DOHH2 (cell line): Measurements from ENCODE around the gene ZNF155.

ENCODE experiments used
- H3F3A ChIP-seq: fragments of 200-600 bp; sonication (generic), shearing (Covaris generic); 2 replicates; pipeline ENCODE4 v1.6.0; 2016; ENCODE audit warnings: antibody characterized with exemption, mild to moderate bottlenecking; ENCODE audit not compliant: control insufficient read depth, insufficient read depth
- H3K27ac ChIP-seq: fragments of 200-600 bp; sonication (generic); 2 replicates; pipeline ENCODE4 v1.5.1; 2014; ENCODE audit warnings: low read depth, mild to moderate bottlenecking, low read length, moderate library complexity
- H3K27me3 ChIP-seq: fragments of 200-600 bp; sonication (generic); 2 replicates; pipeline ENCODE4 v1.6.1; 2014; ENCODE audit warnings: mild to moderate bottlenecking, low read length, mixed read lengths; ENCODE audit not compliant: control insufficient read depth
- H3K36me3 ChIP-seq: fragments of 200-600 bp; sonication (generic); 2 replicates; pipeline ENCODE4 v1.6.1; 2014; ENCODE audit warnings: mild to moderate bottlenecking, low read length, moderate library complexity, mixed read lengths; ENCODE audit not compliant: control insufficient read depth
- H3K4me1 ChIP-seq: fragments of 200-600 bp; sonication (generic); 2 replicates; pipeline ENCODE4 v1.6.1; 2014; ENCODE audit warnings: mild to moderate bottlenecking, low read length, mixed read lengths; ENCODE audit not compliant: control insufficient read depth
- H3K4me2 ChIP-seq: fragments of 200-600 bp; sonication (generic); 2 replicates; pipeline ENCODE4 v1.6.0; 2014; ENCODE audit warnings: mild to moderate bottlenecking, low read length, moderate library complexity
- H3K4me3 ChIP-seq: fragments of 200-600 bp; sonication (generic); 2 replicates; pipeline ENCODE4 v1.5.1; 2014; ENCODE audit warnings: mild to moderate bottlenecking, low read length, mixed read lengths
- H3K79me2 ChIP-seq: fragments of 200-600 bp; sonication (generic); 2 replicates; pipeline ENCODE4 v1.6.1; 2014; ENCODE audit warnings: mild to moderate bottlenecking, low read length, mixed read lengths; ENCODE audit not compliant: control insufficient read depth
- H3K9me2 ChIP-seq: fragments of 200-600 bp; sonication (generic); replicated peaks from 2 replicates; pipeline ENCODE4 v1.6.1; 2014; ENCODE audit warnings: mild to moderate bottlenecking, low read length, mixed read lengths; ENCODE audit not compliant: control insufficient read depth
- H3K9me3 ChIP-seq: fragments of 200-600 bp; sonication (generic); 2 replicates; pipeline ENCODE4 v1.6.1; 2014; ENCODE audit warnings: antibody characterized with exemption, low read length, mixed read lengths; ENCODE audit not compliant: control insufficient read depth, insufficient read depth
- H4K20me1 ChIP-seq: fragments of 200-600 bp; sonication (generic); 2 replicates; pipeline ENCODE4 v1.6.0; 2014; ENCODE audit warnings: low read depth, mild to moderate bottlenecking, antibody characterized with exemption, low read length, moderate library complexity; ENCODE audit not compliant: control insufficient read depth, insufficient read depth
- EZH2phosphoT487 ChIP-seq: fragments of 200-600 bp; sonication (generic); IDR thresholded peaks from 2 replicates; pipeline ENCODE4 v1.6.1; 2017; ENCODE audit warnings: borderline replicate concordance, mild to moderate bottlenecking, antibody characterized with exemption, low read length, moderate library complexity, mixed read lengths
- TF ChIP-seq, protein P1 (sequence below): fragments of 200-600 bp; sonication (generic); IDR thresholded peaks from one replicate; pipeline ENCODE4 v1.5.1; 2014; ENCODE audit warnings: antibody characterized with exemption, mild to moderate bottlenecking, low read depth, low read length; ENCODE audit not compliant: poor library complexity, severe bottlenecking

Gene ZNF155

DNA sequence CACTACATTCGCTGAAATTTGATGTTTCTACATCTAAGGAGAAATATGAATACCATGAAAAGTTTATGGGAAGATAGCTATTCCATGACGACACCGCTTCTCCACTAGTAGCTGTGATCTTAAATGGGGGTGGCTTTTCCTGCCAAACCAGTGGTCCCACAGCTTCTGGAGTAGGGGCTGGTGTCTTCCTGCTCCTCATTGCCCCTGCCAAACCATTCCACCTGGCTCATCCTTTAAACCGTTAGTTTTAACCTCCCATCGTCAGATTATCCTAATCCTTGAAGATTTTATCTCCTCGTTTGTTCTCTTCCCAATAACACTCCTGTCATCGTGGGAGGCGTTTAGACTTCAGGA lies 18.2 kb downstream of the ZNF155 start:
- Histone ChIP-seq H4K20me1 (no peaks in the 10 kb centered on the region), H3K4me2 (peak overlapping the region; percentile 96), H3K79me2 (no peaks in the 10 kb centered on the region), H3K36me3 (no peaks in the 10 kb centered on the region; the same call in 1 of the 2 replicates), H3K9me2 (no peaks in the 10 kb centered on the region), H3K9me3 (peaks cover 19% of the 10 kb centered on the region), H3K4me3 (peak overlapping the region; percentile 98), H3K27me3 (no peaks in the 10 kb centered on the region), H3K27ac (no peak overlapping the region), H3F3A (no peaks in the 10 kb centered on the region), H3K4me1 (peaks cover 15% of the 10 kb centered on the region)
- TF ChIP-seq EZH2phosphoT487 = no peak
- TF ChIP-seq, protein P1, sequence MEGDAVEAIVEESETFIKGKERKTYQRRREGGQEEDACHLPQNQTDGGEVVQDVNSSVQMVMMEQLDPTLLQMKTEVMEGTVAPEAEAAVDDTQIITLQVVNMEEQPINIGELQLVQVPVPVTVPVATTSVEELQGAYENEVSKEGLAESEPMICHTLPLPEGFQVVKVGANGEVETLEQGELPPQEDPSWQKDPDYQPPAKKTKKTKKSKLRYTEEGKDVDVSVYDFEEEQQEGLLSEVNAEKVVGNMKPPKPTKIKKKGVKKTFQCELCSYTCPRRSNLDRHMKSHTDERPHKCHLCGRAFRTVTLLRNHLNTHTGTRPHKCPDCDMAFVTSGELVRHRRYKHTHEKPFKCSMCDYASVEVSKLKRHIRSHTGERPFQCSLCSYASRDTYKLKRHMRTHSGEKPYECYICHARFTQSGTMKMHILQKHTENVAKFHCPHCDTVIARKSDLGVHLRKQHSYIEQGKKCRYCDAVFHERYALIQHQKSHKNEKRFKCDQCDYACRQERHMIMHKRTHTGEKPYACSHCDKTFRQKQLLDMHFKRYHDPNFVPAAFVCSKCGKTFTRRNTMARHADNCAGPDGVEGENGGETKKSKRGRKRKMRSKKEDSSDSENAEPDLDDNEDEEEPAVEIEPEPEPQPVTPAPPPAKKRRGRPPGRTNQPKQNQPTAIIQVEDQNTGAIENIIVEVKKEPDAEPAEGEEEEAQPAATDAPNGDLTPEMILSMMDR = no peak

DNA sequence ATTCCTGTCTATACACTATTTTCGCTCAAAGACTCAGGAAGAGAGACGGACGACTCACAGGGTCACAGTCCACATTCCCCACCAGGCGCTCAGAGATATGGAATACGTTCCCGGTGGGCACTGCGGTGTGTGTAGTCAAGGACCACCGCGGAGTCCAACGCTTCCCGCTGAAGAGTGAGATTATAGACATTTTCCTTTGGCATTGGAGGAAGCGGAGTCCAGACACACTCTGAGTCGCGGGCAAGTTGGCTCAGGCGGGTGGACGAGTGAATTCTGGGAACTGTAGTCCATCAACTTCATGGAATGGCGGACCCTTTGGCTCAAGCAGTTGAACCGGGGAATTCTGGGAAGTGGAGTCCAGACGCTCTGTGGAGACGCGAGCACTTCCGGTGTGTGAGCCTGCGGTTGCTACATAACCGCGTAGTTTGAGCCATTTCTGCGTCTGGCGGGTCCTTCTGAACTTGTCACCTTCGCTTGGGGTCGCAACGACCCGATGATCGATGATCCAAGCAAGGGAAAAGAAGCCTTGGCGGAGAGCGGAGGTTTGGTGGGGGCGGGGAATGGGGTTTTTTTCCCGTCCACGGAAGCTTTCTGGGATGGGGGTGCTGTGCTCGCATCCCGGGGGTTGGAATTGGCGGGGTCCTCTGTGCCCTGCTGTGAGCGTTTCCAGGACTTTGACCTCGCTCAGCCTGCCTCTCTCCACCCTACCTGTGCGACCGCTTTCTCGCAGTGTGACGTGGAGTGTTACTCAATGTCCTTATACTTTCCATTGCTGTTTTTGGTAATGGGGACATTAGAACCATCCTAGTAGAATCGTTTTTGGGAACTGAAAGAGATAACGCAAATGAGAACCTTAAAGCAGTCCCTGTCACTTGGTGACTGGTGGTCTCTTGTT lies 18.8 kb downstream of the ZNF155 start, which contains the start of gene ZNF230:
TSS of gene ZNF230 (plus strand) at position 392 of the 895 bp plus-strand sequence. CDS start 4,122 bp downstream, outside the sequence.
- Histone ChIP-seq H3F3A (no peaks in the 10 kb centered on the region), H3K9me3 (peaks cover 22% of the 10 kb centered on the region), H3K4me3 (peak within 1 kb of the TSS; percentile 98), H3K27me3 (no peaks in the 10 kb centered on the region), H4K20me1 (no peaks in the 10 kb centered on the region), H3K36me3 (no peaks in the 10 kb centered on the region; the same call in none of the 2 replicates), H3K4me2 (peak within 1 kb of the TSS; percentile 96), H3K9me2 (no peaks in the 10 kb centered on the region), H3K4me1 (peaks cover 15% of the 10 kb centered on the region), H3K79me2 (no peaks in the 10 kb centered on the region), H3K27ac (no peak within 1 kb of the TSS)
- no peak for TF ChIP-seq EZH2phosphoT487

- Histone ChIP-seq H3K27ac (no peak overlapping the region), H4K20me1 (no peaks in the 10 kb centered on the region), H3K9me2 (no peaks in the 10 kb centered on the region), H3K9me3 (peaks cover 29% of the 10 kb centered on the region), H3K4me3 (peak overlapping the region; percentile 98), H3K36me3 (peaks cover 3% of the 10 kb centered on the region), H3K4me2 (peak overlapping the region; percentile 96), H3K27me3 (no peaks in the 10 kb centered on the region), H3K79me2 (no peaks in the 10 kb centered on the region), H3F3A (no peaks in the 10 kb centered on the region), H3K4me1 (peaks cover 15% of the 10 kb centered on the region)
- TF ChIP-seq, protein P1 = no peak
- no peak for TF ChIP-seq EZH2phosphoT487
Measured at GRCh38 chr19:44003461-44004009, 19.5 kb downstream of the ZNF155 start.

GRCh38 chr19:44005973-44006372 lies 22.0 kb downstream of the ZNF155 start:
- peaks cover 15% of the 10 kb centered on the region for H3K4me1 ChIP-seq
- no peaks in the 10 kb centered on the region for H3K79me2 ChIP-seq
- no peak overlapping the region for H3K4me3 ChIP-seq
- no peak overlapping the region for H3K27ac ChIP-seq
- no peaks in the 10 kb centered on the region for H3K27me3 ChIP-seq
- H3K36me3 ChIP-seq = peaks cover 24% of the 10 kb centered on the region
- no peaks in the 10 kb centered on the region for H3F3A ChIP-seq
- H4K20me1 ChIP-seq = no peaks in the 10 kb centered on the region
- H3K9me3 ChIP-seq = peaks cover 46% of the 10 kb centered on the region
- TF ChIP-seq, protein P1 = no peak
- no peak for TF ChIP-seq EZH2phosphoT487
- H3K9me2 ChIP-seq = no peaks in the 10 kb centered on the region
- no peak overlapping the region for H3K4me2 ChIP-seq
